ENCODE results near the gene RPRD1B.

Gene RPRD1B

DNA sequence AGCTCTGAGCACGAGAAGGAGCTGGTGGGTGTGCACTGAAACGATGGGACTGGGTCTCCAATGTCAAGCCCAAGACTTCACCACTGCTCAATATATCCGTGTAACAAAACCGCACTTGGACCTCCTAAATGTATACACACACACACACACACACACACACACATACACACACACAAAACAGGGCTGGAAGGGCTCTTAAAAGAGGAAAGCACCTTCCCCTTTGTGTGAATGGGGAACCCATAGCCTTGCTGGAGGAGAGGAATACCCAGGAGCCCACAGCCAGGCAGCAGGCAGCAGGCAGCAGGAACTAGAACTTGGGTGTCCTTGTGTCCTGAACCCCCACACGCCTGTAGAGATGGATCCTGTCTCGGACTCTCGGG lies 101.7 kb downstream of the RPRD1B start:
- H3K4me3 Mint-ChIP-seq: no peak overlapping the region
- ATAC-seq (no peak), DNase-seq (no peak)
- H3K27me3 Mint-ChIP-seq: peaks cover 7% of the 10 kb centered on the region
- no peaks in the 10 kb centered on the region for H3K9me3 Mint-ChIP-seq
- H3K4me1 Mint-ChIP-seq: peaks cover 12% of the 10 kb centered on the region
- peak overlapping the region in 1 of 2 donors; percentile 19 for H3K27ac Mint-ChIP-seq

DNA sequence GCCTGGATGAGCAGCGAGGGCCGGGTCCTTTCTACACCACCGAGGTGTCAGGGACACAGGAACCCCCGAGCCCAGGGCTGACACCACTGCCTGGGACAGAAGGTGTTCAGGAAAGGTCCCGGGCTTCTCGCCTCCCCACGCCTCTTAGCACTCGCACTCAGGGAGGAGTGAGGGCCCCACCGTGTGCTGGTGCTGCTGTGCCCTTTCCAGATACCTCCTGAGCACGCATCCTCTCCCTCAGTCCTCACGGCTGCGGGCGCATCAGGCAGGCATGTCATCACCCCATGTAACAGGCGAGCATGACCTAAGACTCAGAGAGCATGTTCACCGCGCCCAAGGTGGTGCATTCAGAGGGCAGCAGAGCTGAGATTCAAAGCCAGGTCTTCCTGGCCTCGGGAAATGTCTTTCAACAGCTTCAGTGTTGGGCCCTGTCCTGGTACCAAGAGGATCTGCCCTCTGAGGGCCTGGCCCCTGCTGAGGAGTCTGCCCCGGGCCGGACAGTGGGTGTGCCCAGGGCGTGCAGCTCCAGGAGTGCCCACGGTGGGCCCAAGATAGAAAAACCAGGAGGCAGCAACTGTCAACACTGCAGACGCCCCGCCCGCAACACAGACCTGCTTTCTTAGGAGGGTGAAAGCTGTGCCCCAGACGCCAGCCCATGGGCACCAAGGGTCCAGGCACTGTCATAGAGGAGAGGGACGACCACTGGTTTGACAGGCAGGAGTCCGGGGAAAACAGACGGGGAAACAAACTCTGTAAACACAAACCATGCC lies 102.3 kb downstream of the RPRD1B start:
- H3K4me3 Mint-ChIP-seq: no peak overlapping the region
- ATAC-seq (peak; percentile 23), DNase-seq (no peak)
- H3K9me3 Mint-ChIP-seq: no peaks in the 10 kb centered on the region
- peak overlapping the region in 1 of 2 donors; percentile 19 for H3K27ac Mint-ChIP-seq
- peaks cover 7% of the 10 kb centered on the region for H3K27me3 Mint-ChIP-seq
- H3K4me1 Mint-ChIP-seq: peaks cover 12% of the 10 kb centered on the region

- no peaks in the 10 kb centered on the region for H3K9me3 Mint-ChIP-seq
- no peak overlapping the region for H3K27ac Mint-ChIP-seq
- H3K4me3 Mint-ChIP-seq: no peak overlapping the region
- ATAC-seq (no peak), DNase-seq (no peak)
- peaks cover 7% of the 10 kb centered on the region for H3K27me3 Mint-ChIP-seq
- H3K4me1 Mint-ChIP-seq: peaks cover 12% of the 10 kb centered on the region
These were observed 103.1 kb downstream of the RPRD1B start for GRCh38 chr20:38136421-38137245.

DNA sequence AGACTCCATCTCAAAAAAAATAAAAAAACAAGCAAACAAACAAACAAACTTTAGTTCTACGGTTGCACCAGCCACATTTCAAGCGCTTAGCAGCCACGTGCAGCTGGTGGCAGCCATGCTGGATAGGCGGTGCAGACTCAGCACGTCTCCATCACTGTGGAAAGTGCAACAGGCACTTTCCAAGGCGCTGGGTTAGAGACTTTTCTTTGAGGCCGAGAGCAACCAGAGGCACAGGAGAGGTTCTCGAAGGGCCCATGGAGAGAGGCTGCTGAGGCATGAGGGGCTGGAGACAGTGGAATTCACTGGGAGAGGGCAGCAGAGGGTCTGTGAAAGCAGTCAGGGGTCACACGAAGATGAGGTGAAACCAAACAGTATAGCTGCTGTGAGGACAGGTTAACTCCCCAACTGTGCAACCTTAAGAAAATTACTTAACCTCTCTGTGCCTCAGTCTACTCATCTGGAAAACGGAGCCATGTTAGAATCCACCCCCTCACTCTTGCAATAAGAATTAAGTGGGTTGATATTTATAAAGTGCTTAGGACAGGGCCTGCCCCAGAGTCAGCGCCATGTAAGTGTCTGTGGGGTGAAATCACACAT lies 104.0 kb downstream of the RPRD1B start:
- peaks cover 12% of the 10 kb centered on the region for H3K4me1 Mint-ChIP-seq
- peaks cover 7% of the 10 kb centered on the region for H3K27me3 Mint-ChIP-seq
- DNase-seq (no peak), ATAC-seq (no peak)
- no peak overlapping the region for H3K27ac Mint-ChIP-seq
- no peak overlapping the region for H3K4me3 Mint-ChIP-seq
- no peaks in the 10 kb centered on the region for H3K9me3 Mint-ChIP-seq

GRCh38 chr20:38138086-38138778 lies 104.7 kb downstream of the RPRD1B start:
- H3K4me1 Mint-ChIP-seq: peaks cover 12% of the 10 kb centered on the region
- H3K4me3 Mint-ChIP-seq: no peak overlapping the region
- DNase-seq (no peak), ATAC-seq (no peak)
- no peaks in the 10 kb centered on the region for H3K9me3 Mint-ChIP-seq
- no peak overlapping the region for H3K27ac Mint-ChIP-seq
- H3K27me3 Mint-ChIP-seq: peaks cover 7% of the 10 kb centered on the region

DNA sequence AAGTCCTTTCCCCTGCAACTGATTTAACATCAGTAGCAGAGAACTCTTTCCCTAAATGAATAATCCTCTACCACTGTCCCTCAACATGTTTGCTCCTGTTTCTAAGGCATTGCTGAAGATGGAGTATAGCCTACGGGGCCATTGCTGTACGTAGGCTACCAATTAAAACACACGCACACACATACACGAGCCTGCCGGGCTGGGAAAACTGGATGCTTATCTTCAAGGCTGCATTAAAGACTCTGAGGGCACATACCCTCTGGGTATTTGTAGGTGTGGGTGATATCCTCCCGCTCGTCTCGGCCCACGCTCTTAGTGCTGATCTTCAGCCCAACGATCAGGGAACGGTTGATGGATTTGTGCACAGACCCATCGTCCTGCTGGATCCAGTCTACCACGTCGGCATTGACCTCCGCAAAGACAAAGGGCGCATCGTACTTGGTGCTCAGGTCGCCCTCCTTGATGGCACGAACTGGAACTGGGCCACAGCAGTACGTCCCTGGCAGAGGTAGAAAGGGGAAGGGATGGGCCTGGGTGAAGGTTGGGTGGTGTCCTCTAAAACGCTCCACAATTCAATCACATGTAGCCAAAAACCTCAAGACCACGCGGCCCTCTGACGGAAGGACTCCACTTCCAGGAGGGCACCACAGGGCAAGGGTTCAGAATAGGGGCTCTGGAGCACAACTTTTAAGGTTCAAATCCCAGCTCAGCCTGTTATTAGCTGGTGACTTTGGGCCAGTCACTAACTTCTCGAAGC lies 105.8 kb downstream of the RPRD1B start:
- peaks cover 10% of the 10 kb centered on the region for H3K4me1 Mint-ChIP-seq
- DNase-seq (no peak), ATAC-seq (no peak)
- peaks cover 5% of the 10 kb centered on the region for H3K27me3 Mint-ChIP-seq
- no peaks in the 10 kb centered on the region for H3K9me3 Mint-ChIP-seq
- no peak overlapping the region for H3K4me3 Mint-ChIP-seq
- H3K27ac Mint-ChIP-seq: no peak overlapping the region

DNA sequence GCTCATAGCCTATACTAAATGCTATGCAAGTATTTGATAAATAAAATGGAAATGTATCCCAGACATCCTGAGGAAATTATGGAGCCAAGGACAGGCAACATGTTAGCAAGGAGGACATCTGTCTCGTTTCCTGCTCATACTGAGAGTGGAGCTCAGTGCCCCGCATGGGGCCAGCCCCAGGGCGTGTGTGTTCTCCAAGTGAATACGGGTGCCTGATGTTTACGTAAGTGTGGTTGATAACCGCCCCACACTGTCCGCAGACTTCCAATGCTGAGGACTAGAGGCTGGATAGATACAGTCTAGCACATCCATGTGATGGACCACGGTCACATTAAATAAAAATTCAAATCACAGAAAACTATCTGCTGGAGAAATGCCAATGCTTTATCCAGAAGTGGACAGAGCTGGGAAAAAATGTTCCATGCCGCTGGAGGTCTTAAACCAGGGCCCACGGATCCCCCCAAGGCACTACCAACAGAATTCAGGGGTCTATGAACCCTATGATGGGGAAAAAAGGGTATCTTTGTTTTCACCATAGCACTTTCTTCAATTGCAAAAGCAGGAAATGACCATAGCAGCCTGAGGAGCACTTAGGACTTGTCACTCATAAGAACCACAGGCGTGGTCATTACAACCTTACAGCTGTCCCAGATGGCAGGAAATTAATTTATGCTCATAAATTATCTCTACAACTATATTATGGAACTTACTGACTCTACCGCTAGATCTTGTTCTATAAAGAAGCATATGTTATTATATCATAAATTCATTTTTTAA lies 106.6 kb downstream of the RPRD1B start:
- H3K4me3 Mint-ChIP-seq: no peak overlapping the region
- peaks cover 2% of the 10 kb centered on the region for H3K4me1 Mint-ChIP-seq
- ATAC-seq: no peak
- DNase-seq: no peak
- H3K27me3 Mint-ChIP-seq: no peaks in the 10 kb centered on the region
- no peaks in the 10 kb centered on the region for H3K9me3 Mint-ChIP-seq
- H3K27ac Mint-ChIP-seq: no peak overlapping the region

DNA sequence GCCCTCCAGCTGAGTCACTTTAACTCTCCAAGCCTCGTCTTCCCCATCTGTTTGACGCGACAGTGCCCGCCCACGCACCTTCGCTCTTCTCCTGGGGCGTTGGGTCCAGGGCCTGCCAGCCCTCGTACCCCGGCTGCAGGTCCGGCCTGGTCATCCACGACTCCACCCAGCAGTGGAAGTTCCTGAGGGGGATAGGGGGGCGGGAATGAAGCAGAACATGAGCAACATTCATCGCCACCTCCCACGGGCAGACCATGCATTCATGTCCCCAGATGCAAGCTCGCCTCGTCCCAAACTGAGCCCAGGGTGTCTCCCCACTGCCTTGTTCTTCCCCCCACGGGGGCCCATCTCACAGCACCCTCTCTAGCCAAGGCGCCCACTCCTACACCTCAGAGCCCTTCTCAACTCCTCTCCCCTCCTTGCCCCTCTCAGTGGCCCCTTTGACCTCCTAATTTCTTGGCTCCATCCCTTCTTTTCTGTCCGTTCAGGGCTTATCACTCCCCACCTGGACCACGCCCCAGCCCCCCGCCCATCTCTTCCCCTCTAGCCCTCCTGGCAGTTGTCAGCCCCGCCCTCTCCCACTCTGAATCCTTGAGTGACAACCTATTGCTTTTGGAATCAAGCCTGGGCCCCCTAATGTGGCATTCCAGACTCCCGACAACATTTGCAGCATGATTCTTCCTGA lies 107.8 kb downstream of the RPRD1B start:
- Mint-ChIP-seq H3K27ac (no peak overlapping the region), H3K4me3 (no peak overlapping the region), H3K4me1 (no peaks in the 10 kb centered on the region), H3K27me3 (no peaks in the 10 kb centered on the region), H3K9me3 (no peaks in the 10 kb centered on the region)
- no peak for DNase-seq
- ATAC-seq: no peak
